ENCODE results near the gene C12orf43.

Gene C12orf43

GRCh38 chr12:121022713-121023112 lies 6.4 kb upstream of the C12orf43 start:
- no peak for TF ChIP-seq CTCF (IDR thresholded peaks at IDR 0.05; ENCODE audit: insufficient read depth, low read length, missing control alignments)
- CTCF ChIA-PET, result interaction anchor here (1.2 kb wide), 1 partner anchor 51 kb away, joined by 3 read pairs; no protein-coding TSS in a partner anchor
- POLR2A ChIA-PET, result no interaction called here
- DNase-seq (ENCODE audit: low read depth, low spot score), result no peak
- no peak overlapping the region for H3K4me3 ChIP-seq (ENCODE audit: low read depth, low read length)

GRCh38 chr12:121021754-121022153 lies 5.5 kb upstream of the C12orf43 start:
- CTCF ChIA-PET, result interaction anchor here (1.0 kb wide), 1 partner anchor 16 kb away, joined by 3 read pairs; no protein-coding TSS in a partner anchor

GRCh38 chr12:121018860-121019617 lies 2.8 kb upstream of the C12orf43 start:
- no peak for TF ChIP-seq CTCF (IDR thresholded peaks at IDR 0.05; ENCODE audit: insufficient read depth, low read length, missing control alignments)
- ChIA-PET POLR2A (no interaction called here), CTCF (interaction anchor here (1.2 kb wide), 1 partner anchor 41 kb away, joined by 3 read pairs; no protein-coding TSS in a partner anchor)
- DNase-seq (ENCODE audit: low read depth, low spot score), result no peak
- H3K4me3 ChIP-seq (ENCODE audit: low read depth, low read length), result no peak overlapping the region

More at GRCh38 chr12:121021754-121022153, 5.5 kb upstream of the C12orf43 start:
- POLR2A ChIA-PET, result no interaction called here
- TF ChIP-seq CTCF (IDR thresholded peaks at IDR 0.05; ENCODE audit: insufficient read depth, low read length, missing control alignments), result no peak
- no peak for DNase-seq (ENCODE audit: low read depth, low spot score)
- H3K4me3 ChIP-seq (ENCODE audit: low read depth, low read length), result no peak overlapping the region

GRCh38 chr12:121017966-121018491 lies 1.7 kb upstream of the C12orf43 start:
- CTCF ChIA-PET, result interaction anchor here (0.6 to 1.4 kb wide), 2 partner anchors 11 to 16 kb away, joined by 3 read pairs; no protein-coding TSS in a partner anchor
- POLR2A ChIA-PET, result no interaction called here
- no peak overlapping the region for H3K4me3 ChIP-seq (ENCODE audit: low read depth, low read length)
- no peak for DNase-seq (ENCODE audit: low read depth, low spot score)
- TF ChIP-seq CTCF (IDR thresholded peaks at IDR 0.05; ENCODE audit: insufficient read depth, low read length, missing control alignments), result no peak

GRCh38 chr12:121013715-121014114 lies 2.6 kb downstream of the C12orf43 start:
- DNase-seq (ENCODE audit: low read depth, low spot score), result no peak
- POLR2A ChIA-PET, result no interaction called here
- no peak for TF ChIP-seq CTCF (IDR thresholded peaks at IDR 0.05; ENCODE audit: insufficient read depth, low read length, missing control alignments)
- CTCF ChIA-PET, result interaction anchor here (1.2 to 1.5 kb wide), 3 partner anchors 8 to 365 kb away, joined by 3 to 5 read pairs (median 3); no protein-coding TSS in a partner anchor
- no peak overlapping the region for H3K4me3 ChIP-seq (ENCODE audit: low read depth, low read length)

- no peak for DNase-seq (ENCODE audit: low read depth, low spot score)
- ChIA-PET POLR2A (no interaction called here), CTCF (interaction anchor here (1.5 to 4.3 kb wide), 2 partner anchors 49 to 364 kb away, joined by 4 to 19 read pairs; no protein-coding TSS in a partner anchor)
- TF ChIP-seq CTCF (IDR thresholded peaks at IDR 0.05; ENCODE audit: insufficient read depth, low read length, missing control alignments), result no peak
- no peak overlapping the region for H3K4me3 ChIP-seq (ENCODE audit: low read depth, low read length)
Measured at GRCh38 chr12:121011820-121012219, 4.5 kb downstream of the C12orf43 start.
